Body of pancreas (tissue), 4 donors: Measurements from ENCODE around the gene AGAP1. TPM values are rescaled to one million over a fixed set of nuclear protein-coding genes. Genes with fewer than 3 reads are reported as not detected.
A peak's percentile ranks its signal among the peaks of the same experiment; 100 is the strongest.

Experiments
- ATAC-seq: fragments of 150-250 bp; one replicate; pipeline ENCODE4 v1.9.1; 2016
- DNase-seq, 4 donors: peaks; one replicate each; pipeline ENCODE4 v3.0.0-alpha.2; 2019
- H3K27ac ChIP-seq, 4 donors: fragments of 200-600 bp; sonication (generic); 1 replicate in 3 of 4; 2 replicates in 1 of 4; pipeline versions ENCODE4 v1.5.1 to v1.6.1; 2016 to 2019; ENCODE audit warnings: mild to moderate bottlenecking in 1 of 4, mixed read lengths in 1 of 4, moderate library complexity in 1 of 4
- H3K27me3 ChIP-seq, 2 donors: fragments of 200-600 bp; sonication (generic); one replicate each; pipeline ENCODE4 v1.6.0; 2016; ENCODE audit warnings: mild to moderate bottlenecking in 1 of 2
- H3K36me3 ChIP-seq, 2 donors: fragments of 200-600 bp; sonication (generic); replicated peaks in 1 of 2; 2 replicates each; pipeline ENCODE4 v1.5.1; 2016; ENCODE audit warnings: low read depth in 2 of 2; ENCODE audit not compliant: insufficient read depth in 1 of 2
- H3K4me1 ChIP-seq: fragments of 200-600 bp; sonication (generic); one replicate; pipeline ENCODE4 v1.6.0; 2016
- H3K4me3 ChIP-seq, 2 donors: fragments of 200-600 bp; sonication (generic); 1 replicate in 1 of 2; 2 replicates in 1 of 2; pipeline ENCODE4 v1.5.1; 2016 to 2019
- H3K9me3 ChIP-seq, 3 donors: fragments of 200-600 bp; sonication (generic); 1 replicate in 2 of 3; 2 replicates in 1 of 3; pipeline ENCODE4 v1.5.1; 2016
- CTCF ChIP-seq, 7 experiments: fragments of 450-650 bp in 4 of 7; fragments of 200-600 bp in 3 of 7; sonication (generic) in 3 of 7; IDR thresholded peaks; one replicate each; pipeline ENCODE4 v1.5.1; 2016 to 2019; ENCODE audit warnings: antibody characterized with exemption in 7 of 7
- POLR2A ChIP-seq, 3 donors: fragments of 450-650 bp; IDR thresholded peaks; one replicate each; pipeline ENCODE4 v1.6.1; 2016; ENCODE audit warnings: antibody characterized with exemption in 3 of 3, mild to moderate bottlenecking in 2 of 3
- WGBS, 2 donors: methylation state at CpG; one replicate each; pipeline ENCODE4 v1.1.5; 2017; 5-methylcytosine and 5-hydroxymethylcytosine counted together
- intact Hi-C: fragments of 100-400 bp; cut with DNase I; formaldehyde crosslinking; loops from one replicate; pipeline ENCODE4 v1.15.1; 2023
- total RNA-seq, 2 donors: library from RNA; depleted of rRNA; stranded (reverse); fragments of >200 nt; gene quantifications; one replicate each; pipeline ENCODE4 v1.1.0, GENCODE V29; 2016

AGAP1 gene
- total RNA-seq, 2 donors from 2014 or later, result 21.3 to 32.6 TPM

GRCh38 chr2:235746257-235746934, 252.6 kb downstream of the AGAP1 start:
- Histone ChIP-seq H3K27me3 (no peaks in the 10 kb centered on the region), H3K4me3 (no peak overlapping the region), H3K27ac (no peak overlapping the region), H3K4me1 (no peaks in the 10 kb centered on the region), H3K9me3 (no peaks in the 10 kb centered on the region), H3K36me3 (peaks cover 0 to 2% of the 10 kb centered on the region in 2 donors)
- DNase-seq (peak; percentile 71 to 78 (median 74)), ATAC-seq (peak; percentile 91)
- TF ChIP-seq POLR2A (IDR thresholded peaks at IDR 0.05) (no peak), CTCF (IDR thresholded peaks at IDR 0.05) (peak; percentile 62 to 90 (median 77))
- 38 to 43% methylated on average over 11 to 12 of the region's 12 CpGs for WGBS, 2 donors
- intact Hi-C loops, result loop anchor here (5.0 kb wide), 1 partner anchor 149 kb away; no protein-coding TSS in a partner anchor

- WGBS, 2 donors, result 81 to 84% methylated on average over 13 to 23 of the region's 23 CpGs
- Histone ChIP-seq H3K9me3 (no peaks in the 10 kb centered on the region), H3K4me3 (no peak overlapping the region), H3K36me3 (peaks cover 0 to 2% of the 10 kb centered on the region in 2 donors), H3K27ac (no peak overlapping the region), H3K27me3 (no peaks in the 10 kb centered on the region), H3K4me1 (no peaks in the 10 kb centered on the region)
- TF ChIP-seq CTCF (IDR thresholded peaks at IDR 0.05), result no peak
- no peak for TF ChIP-seq POLR2A (IDR thresholded peaks at IDR 0.05)
- ATAC-seq (no peak), DNase-seq (no peak)
- intact Hi-C loops, result loop anchor here (5.0 kb wide), 1 partner anchor 150 kb away; no protein-coding TSS in a partner anchor
Measured at GRCh38 chr2:235747001-235747785, 253.3 kb downstream of the AGAP1 start.

GRCh38 chr2:235747786-235748091, 253.9 kb downstream of the AGAP1 start:
- H3K27me3 ChIP-seq, result no peaks in the 10 kb centered on the region
- H3K36me3 ChIP-seq, result peaks cover 0 to 2% of the 10 kb centered on the region in 2 donors
- TF ChIP-seq POLR2A (IDR thresholded peaks at IDR 0.05) (no peak), CTCF (IDR thresholded peaks at IDR 0.05) (no peak)
- ATAC-seq (no peak), DNase-seq (peak in 2 of 4 donors; percentile 31 to 35)
- 48 to 53% methylated on average over 6 of the region's 6 CpGs for WGBS, 2 donors
- H3K4me1 ChIP-seq, result no peaks in the 10 kb centered on the region
- no peak overlapping the region for H3K4me3 ChIP-seq
- no peak overlapping the region for H3K27ac ChIP-seq
- no peaks in the 10 kb centered on the region for H3K9me3 ChIP-seq
- intact Hi-C loops, result loop anchor here (5.0 kb wide), 1 partner anchor 150 kb away; no protein-coding TSS in a partner anchor

- no peak overlapping the region for H3K4me3 ChIP-seq
- H3K9me3 ChIP-seq, result no peaks in the 10 kb centered on the region
- TF ChIP-seq CTCF (IDR thresholded peaks at IDR 0.05) (no peak), POLR2A (IDR thresholded peaks at IDR 0.05) (no peak)
- intact Hi-C loops, result loop anchor here (5.0 kb wide), 1 partner anchor 152 kb away; no protein-coding TSS in a partner anchor
- no peaks in the 10 kb centered on the region for H3K4me1 ChIP-seq
- no peaks in the 10 kb centered on the region for H3K27me3 ChIP-seq
- peaks cover 0 to 2% of the 10 kb centered on the region in 2 donors for H3K36me3 ChIP-seq
- no peak for DNase-seq
- no peak for ATAC-seq
- H3K27ac ChIP-seq, result no peak overlapping the region
- 81 to 86% methylated on average over 10 of the region's 10 CpGs for WGBS, 2 donors
Measured at GRCh38 chr2:235749121-235749770, 255.4 kb downstream of the AGAP1 start.
